ENCODE measurements around the gene ABHD16A. TPM values are rescaled to one million over a fixed set of nuclear protein-coding genes. Genes with fewer than 3 reads are reported as not detected.

Gene ABHD16A
- polyA plus RNA-seq, 2 of the 4 experiments (the other 2 are of a cell fraction) = 16.6 to 22.3 TPM

DNA sequence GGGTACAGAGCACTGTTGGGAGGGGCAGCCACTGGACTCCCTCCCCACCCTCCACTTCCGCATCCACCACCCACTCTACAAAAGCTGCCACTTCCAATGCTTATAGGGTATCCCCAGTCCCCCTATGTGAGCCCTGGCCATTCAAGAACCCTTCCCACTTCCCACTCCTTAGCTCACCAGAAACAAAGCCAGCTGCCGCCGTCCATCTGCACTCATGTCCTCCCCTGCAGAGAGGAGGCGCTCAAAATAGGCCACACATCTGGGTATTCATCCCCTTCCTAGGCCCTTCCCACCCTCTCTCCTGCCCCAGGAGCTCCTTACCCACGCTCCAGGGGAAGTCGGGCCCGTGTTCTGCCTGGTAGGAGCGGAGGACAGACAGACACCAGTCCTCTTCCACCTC lies 15.8 kb downstream of the ABHD16A start:
- no peaks in the 10 kb centered on the region for H3K9me3 ChIP-seq
- no peak overlapping the region for H3K27ac ChIP-seq
- no peak overlapping the region for H3K4me3 ChIP-seq
- POLR2A ChIA-PET = no interaction called here
- no peak for TF ChIP-seq MAFK (IDR thresholded peaks at IDR 0.05; ENCODE audit: partially characterized antibody)
- TF ChIP-seq HOXA7 (CRISPR knock-in tag; IDR thresholded peaks at IDR 0.05) = no peak
- TF ChIP-seq, protein P1, sequence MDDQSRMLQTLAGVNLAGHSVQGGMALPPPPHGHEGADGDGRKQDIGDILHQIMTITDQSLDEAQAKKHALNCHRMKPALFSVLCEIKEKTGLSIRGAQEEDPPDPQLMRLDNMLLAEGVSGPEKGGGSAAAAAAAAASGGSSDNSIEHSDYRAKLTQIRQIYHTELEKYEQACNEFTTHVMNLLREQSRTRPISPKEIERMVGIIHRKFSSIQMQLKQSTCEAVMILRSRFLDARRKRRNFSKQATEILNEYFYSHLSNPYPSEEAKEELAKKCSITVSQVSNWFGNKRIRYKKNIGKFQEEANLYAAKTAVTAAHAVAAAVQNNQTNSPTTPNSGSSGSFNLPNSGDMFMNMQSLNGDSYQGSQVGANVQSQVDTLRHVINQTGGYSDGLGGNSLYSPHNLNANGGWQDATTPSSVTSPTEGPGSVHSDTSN (IDR thresholded peaks at IDR 0.05) = no peak
- no peak for TF ChIP-seq NR3C1 (IDR thresholded peaks at IDR 0.05)
- TF ChIP-seq, protein P2, sequence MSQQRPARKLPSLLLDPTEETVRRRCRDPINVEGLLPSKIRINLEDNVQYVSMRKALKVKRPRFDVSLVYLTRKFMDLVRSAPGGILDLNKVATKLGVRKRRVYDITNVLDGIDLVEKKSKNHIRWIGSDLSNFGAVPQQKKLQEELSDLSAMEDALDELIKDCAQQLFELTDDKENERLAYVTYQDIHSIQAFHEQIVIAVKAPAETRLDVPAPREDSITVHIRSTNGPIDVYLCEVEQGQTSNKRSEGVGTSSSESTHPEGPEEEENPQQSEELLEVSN (IDR thresholded peaks at IDR 0.05; ENCODE audit: borderline replicate concordance, low read depth) = no peak
- TF ChIP-seq, protein P3, sequence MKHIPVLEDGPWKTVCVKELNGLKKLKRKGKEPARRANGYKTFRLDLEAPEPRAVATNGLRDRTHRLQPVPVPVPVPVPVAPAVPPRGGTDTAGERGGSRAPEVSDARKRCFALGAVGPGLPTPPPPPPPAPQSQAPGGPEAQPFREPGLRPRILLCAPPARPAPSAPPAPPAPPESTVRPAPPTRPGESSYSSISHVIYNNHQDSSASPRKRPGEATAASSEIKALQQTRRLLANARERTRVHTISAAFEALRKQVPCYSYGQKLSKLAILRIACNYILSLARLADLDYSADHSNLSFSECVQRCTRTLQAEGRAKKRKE (CRISPR knock-in tag; IDR thresholded peaks at IDR 0.05; ENCODE audit: low read depth) = no peak
- TF ChIP-seq FOSB (CRISPR knock-in tag; IDR thresholded peaks at IDR 0.05) = no peak
- no peak for TF ChIP-seq RNF2 (IDR thresholded peaks at IDR 0.05; ENCODE audit: borderline replicate concordance, low read depth)
- no peak for TF ChIP-seq RFX5 (IDR thresholded peaks at IDR 0.05)
- CTCF ChIA-PET = interaction anchor here (1.1 to 2.5 kb wide), 5 partner anchors 15 to 152 kb away, joined by 3 to 9 read pairs (median 7); partner anchors contain the start of gene ABHD16A
- DNase-seq (ENCODE audit: low read depth in 1 of 2, low spot score in 1 of 2) (no peak), FAIRE-seq (no peak), ATAC-seq (no peak)
- H3K4me1 ChIP-seq = no peaks in the 10 kb centered on the region; the same call in 2 of the 3 replicates
- whole genome bisulfite sequencing (ENCODE audit: missing lambda C conversion rate) = 86% methylated on average over 8 of the region's 8 CpGs
- no peak overlapping the region for H3K4me2 ChIP-seq

DNA sequence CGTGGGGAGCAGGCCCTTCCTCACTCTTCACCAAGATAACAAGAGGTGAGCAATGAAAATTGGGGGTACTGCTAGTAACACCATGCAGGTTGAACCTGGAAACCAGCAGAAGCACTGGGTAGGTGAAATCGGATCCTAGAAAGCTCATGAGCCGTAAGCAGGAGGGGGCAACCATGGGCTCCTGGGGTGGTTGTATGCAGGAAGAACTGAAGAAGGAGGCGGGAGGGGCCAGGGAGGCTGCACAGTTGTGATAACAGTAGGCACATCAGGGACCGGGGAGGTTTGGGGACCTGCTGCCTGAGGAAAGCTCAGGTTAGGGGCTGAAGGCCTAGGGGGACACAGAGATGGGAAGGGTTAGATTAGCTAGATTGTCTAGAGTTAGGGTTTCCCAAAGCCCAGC lies 16.6 kb downstream of the ABHD16A start:
- ChIA-PET CTCF (interaction anchor here (1.1 to 2.1 kb wide), 3 partner anchors 84 to 152 kb away, joined by 3 to 7 read pairs (median 6); no protein-coding TSS in a partner anchor), POLR2A (interaction anchor here (1.0 kb wide), 1 partner anchor 141 kb away, joined by 3 read pairs; the partner anchor contains the start of gene HSPA1B)
- TF ChIP-seq, protein P4, sequence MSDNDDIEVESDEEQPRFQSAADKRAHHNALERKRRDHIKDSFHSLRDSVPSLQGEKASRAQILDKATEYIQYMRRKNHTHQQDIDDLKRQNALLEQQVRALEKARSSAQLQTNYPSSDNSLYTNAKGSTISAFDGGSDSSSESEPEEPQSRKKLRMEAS (IDR thresholded peaks at IDR 0.05) = no peak
- TF ChIP-seq MYC (IDR thresholded peaks at IDR 0.05; ENCODE audit: borderline replicate concordance, low read length) = no peak
- TF ChIP-seq, protein P3 (CRISPR knock-in tag; IDR thresholded peaks at IDR 0.05; ENCODE audit: low read depth) = no peak
- TF ChIP-seq EP300 (IDR thresholded peaks at IDR 0.05) = no peak
- no peak for TF ChIP-seq EHMT2 (IDR thresholded peaks at IDR 0.05; ENCODE audit: low read depth)
- no peak for TF ChIP-seq HOXA7 (CRISPR knock-in tag; IDR thresholded peaks at IDR 0.05)
- TF ChIP-seq FOSL2 (IDR thresholded peaks at IDR 0.05) = no peak
- TF ChIP-seq FOSL2 (CRISPR knock-in tag; IDR thresholded peaks at IDR 0.05) = no peak
- no peak for TF ChIP-seq NPAS2 (CRISPR knock-in tag; IDR thresholded peaks at IDR 0.05; ENCODE audit: borderline replicate concordance)
- no peak for TF ChIP-seq RFX5 (IDR thresholded peaks at IDR 0.05)
- no peak for TF ChIP-seq POLR2A (IDR thresholded peaks at IDR 0.05; ENCODE audit: low read length)
- TF ChIP-seq HOXB5 (CRISPR knock-in tag; IDR thresholded peaks at IDR 0.05) = no peak
- no peak for TF ChIP-seq SMC3 (IDR thresholded peaks at IDR 0.05)
- TF ChIP-seq HEYL (CRISPR knock-in tag; IDR thresholded peaks at IDR 0.05) = no peak
- TF ChIP-seq, protein P5, sequence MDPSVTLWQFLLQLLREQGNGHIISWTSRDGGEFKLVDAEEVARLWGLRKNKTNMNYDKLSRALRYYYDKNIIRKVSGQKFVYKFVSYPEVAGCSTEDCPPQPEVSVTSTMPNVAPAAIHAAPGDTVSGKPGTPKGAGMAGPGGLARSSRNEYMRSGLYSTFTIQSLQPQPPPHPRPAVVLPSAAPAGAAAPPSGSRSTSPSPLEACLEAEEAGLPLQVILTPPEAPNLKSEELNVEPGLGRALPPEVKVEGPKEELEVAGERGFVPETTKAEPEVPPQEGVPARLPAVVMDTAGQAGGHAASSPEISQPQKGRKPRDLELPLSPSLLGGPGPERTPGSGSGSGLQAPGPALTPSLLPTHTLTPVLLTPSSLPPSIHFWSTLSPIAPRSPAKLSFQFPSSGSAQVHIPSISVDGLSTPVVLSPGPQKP (IDR thresholded peaks at IDR 0.05; ENCODE audit: low read depth, low read length) = no peak
- no peak for TF ChIP-seq TFCP2L1 (CRISPR knock-in tag; IDR thresholded peaks at IDR 0.05)
- TF ChIP-seq, protein P2 (IDR thresholded peaks at IDR 0.05; ENCODE audit: borderline replicate concordance, low read depth) = no peak
- DNase-seq (ENCODE audit: low read depth in 1 of 2, low spot score in 1 of 2) (no peak), FAIRE-seq (no peak), ATAC-seq (no peak)
- no peak overlapping the region for H3K4me3 ChIP-seq
- H3K4me2 ChIP-seq = no peak overlapping the region
- WGBS (ENCODE audit: missing lambda C conversion rate) = 91% methylated on average over 5 of the region's 5 CpGs
- H3K27ac ChIP-seq = no peak overlapping the region
- H3K4me1 ChIP-seq = no peaks in the 10 kb centered on the region; the same call in 2 of the 3 replicates
- H3K9me3 ChIP-seq = no peaks in the 10 kb centered on the region

Data from A549 (cell line).